GM18873 (cell line): ENCODE measurements around the gene SLC34A3.
A peak's percentile ranks its signal among the peaks of the same experiment; 100 is the strongest.

Experiments
- ATAC-seq: cut with Tn5 transposase; IDR thresholded peaks from one replicate; pipeline ENCODE4 v1.9.1; 2021; ENCODE audit warnings: mild to moderate bottlenecking, moderate library complexity, moderate number of reproducible peaks; ENCODE audit not compliant: unreplicated experiment, low FRiP score

SLC34A3 gene

GRCh38 chr9:137216188-137216965, 14.3 kb upstream of the SLC34A3 start:
- no peak for ATAC-seq

- no peak for ATAC-seq
Measured at GRCh38 chr9:137217276-137218211, 13.2 kb upstream of the SLC34A3 start.

DNA sequence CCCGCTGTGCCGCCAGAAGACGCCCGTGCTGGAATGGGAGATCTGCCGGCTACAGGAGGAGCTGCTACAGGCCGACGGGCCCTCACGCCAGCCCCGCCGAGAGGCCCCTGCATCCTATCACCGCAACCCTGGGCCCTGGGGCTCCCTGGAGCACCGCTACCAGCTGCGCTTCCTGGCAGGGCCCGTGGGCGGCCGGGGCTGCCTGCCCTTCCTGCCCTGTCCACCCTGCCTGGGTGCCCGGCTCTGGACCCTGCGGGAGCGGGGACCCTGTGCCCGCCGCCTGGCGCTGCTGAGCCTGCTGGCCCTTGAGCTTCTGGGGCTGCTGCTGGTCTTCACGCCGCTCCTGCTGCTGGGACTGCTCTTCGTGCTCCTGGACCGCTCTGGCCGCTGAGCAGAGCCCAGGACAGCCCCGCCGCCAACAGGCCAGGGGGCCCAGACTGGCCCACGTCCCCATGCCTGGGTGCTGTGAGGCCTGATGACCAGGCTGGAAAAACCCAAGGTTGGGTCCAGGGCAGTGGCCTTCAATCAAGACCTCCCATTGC, 12.4 kb upstream of the SLC34A3 start:
- ATAC-seq = no peak

DNA sequence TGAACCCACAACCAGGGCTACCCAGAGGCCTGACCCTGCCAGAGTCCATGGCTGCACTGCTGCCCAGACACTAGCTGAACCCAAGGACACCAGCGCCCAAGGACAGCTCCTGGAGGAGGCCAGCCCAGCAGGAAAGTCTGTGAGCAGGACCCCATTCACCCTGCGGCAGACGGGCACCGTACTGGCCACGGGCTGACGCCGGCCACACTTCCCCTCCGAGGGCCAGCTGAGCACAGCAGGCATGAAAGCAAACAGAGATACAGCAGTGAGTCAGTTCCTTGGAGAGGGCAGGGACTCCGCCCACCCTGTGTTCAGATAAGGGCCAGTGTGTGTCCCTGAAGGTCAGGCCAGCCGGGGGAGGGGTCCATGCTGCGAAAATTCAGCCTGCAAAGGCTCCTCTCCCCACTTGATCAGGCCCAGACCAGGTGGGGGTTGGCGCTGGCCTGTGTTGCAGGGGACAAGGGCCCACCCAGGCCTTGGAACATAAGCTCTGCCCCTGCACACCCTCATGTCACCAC, 11.9 kb upstream of the SLC34A3 start:
- no peak for ATAC-seq

GRCh38 chr9:137219757-137220316, 10.9 kb upstream of the SLC34A3 start:
- no peak for ATAC-seq

GRCh38 chr9:137220317-137221094, 10.2 kb upstream of the SLC34A3 start:
- no peak for ATAC-seq

DNA sequence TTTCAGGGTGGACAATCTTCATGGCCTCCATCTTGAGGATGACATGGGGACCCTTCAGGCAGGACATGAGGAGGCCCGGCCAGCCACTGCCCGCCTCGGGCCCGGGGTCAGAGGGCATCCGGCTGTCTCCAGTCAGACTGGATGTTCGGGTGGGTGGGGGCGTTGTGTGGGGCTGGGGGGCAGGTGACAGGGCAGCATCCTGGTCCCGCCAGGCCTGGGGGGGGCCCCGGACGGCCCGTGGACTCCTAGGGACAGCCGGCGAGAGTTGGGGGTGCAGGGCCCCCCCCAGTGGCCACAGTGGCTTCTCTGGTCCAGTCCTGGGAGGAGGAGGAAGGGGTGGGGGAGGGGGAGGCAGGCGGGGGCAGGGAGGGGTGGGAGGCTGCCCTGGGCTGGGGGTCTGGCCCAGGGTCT, 9.6 kb upstream of the SLC34A3 start:
- no peak for ATAC-seq

GRCh38 chr9:137221506-137222111, 9.1 kb upstream of the SLC34A3 start:
- ATAC-seq = no peak

DNA sequence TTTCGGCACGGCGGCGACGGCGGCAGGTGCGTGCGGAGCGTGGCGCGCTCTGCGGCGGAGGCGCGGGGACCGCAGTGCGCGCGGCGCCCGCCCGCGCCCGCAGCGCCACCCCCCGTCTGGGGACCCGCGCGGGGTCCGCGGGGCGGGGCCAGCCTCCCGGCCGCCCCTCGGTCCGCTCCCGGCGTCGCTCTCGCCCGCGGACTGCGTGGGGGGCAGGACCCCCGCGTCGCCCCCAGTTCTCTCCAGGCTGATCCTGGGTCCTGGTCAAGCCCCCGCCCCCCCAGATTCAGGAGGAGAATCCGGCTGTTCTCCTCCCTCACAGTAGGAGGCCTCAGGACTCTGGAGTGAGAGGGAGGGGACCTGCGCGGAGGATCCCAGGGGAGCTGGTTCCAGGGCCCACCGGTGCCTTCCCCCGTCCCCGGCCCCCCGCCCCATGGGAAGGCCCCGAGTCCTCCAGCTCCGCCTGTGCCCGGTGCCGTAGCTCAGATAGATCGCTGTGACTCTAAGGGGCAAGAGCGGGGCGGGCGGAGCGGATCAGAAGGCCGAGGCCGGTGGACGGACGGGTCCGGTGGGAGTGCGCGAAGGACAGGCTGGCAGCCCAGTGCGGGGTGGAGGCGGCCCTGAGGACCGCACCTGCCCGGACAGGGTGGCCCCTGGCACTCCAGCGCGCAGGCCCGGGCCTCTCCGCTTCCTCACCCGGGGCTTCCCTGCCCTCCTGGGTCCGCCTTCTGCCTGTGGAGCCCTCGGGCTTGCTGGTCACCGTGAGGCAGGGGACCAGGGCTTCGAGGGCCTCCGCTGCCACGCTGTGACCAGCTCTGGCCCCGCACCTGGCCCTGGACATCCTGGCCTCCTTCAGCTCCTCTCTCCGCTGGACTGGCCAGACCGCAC, 8.3 kb upstream of the SLC34A3 start, which contains the start of gene RNF208:
RNF208 (minus strand) TSS at position 51 of the 888 bp plus-strand sequence. CDS start 1,028 bp downstream, outside the sequence.
- ATAC-seq = peak; percentile 2

DNA sequence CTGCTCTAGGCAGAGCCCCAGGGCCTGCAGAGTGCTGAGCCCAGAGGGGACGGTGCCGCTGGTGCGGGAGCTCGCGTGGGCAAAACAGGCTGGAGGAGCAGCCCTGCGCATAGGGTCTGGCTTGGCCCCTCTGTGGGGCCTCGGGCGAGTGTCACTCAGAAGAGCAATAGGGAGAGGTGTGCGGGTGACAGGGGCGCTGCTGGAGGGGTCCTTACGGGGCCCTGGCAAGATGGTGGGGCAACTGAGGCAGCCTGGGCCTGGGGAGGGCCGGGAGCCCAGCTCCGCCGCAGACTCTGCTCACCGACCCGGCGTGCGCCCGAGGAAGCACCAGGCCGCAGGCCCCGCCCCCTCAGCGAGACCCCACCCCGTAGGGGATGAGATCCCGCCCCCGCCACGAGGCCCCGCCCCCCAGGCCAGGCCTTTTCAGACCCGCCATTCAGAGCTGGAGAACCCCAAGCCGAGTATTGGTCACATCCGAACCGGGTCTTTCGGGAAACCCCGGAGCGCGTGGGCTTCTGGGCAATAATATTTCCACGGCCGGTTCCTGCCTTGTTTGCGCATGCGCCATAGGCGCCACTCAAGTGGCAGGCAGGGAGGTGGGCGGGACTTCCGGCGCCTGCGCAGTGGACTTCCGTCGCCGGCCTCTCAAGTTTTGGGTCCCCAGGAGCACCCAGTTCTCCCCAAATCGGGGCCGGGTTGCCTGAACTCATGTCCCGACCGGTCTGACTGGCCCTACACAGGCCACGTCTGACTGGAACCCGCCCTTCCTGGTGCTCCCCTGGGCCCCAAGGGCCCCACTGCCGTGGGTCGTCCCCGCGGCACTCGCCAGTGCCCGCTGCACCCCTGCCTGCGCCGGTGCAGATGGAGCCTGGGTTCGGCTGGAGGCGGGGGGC, 7.4 kb upstream of the SLC34A3 start:
- ATAC-seq = peak; percentile 64

DNA sequence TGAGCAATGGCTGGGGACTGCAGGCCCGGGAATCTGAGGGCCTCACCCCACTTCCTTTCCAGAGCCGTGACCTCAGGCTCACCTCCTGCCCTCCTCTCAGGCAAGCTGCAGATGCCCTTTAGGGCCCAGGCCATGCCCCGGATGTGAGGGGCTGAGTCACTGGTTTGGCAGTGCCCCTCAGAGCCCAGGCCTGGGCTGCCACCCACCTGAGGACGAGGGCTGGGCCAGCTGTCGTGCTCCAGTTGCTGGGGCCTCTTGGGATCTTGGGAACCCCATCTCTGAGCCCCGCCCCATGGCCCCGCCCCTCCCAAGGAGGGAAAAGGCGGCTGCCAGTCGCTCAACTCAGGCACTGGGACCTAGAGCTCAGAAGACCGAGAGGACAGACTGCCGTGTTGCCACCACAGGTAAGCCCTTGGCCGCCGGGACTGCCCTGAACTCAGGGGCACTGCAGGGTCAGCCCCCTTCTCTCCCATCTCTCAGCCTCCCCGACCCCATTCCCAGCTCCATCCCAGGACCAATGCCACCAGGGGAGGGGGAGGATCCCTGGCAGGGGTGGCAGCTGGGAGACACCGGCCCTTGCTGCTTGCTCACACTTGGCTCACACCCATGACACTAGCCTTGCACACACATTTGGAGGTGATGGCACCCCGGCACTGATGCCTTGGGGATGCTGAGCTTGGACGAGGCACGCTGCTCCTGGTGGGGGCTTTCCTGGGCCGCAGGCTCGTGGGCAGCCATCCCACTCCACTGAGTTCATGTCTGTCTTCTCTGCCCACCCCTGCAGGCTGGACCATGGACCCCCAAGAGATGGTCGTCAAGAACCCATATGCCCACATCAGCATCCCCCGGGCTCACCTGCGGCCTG, 5.6 kb upstream of the SLC34A3 start, which contains the start of gene CYSRT1:
CYSRT1 (plus strand) TSS at position 345 of the 865 bp plus-strand sequence; CDS start at position 793, 448 bp downstream.
- ATAC-seq = no peak

GRCh38 chr9:137225699-137226331, 4.9 kb upstream of the SLC34A3 start:
- ATAC-seq = no peak

DNA sequence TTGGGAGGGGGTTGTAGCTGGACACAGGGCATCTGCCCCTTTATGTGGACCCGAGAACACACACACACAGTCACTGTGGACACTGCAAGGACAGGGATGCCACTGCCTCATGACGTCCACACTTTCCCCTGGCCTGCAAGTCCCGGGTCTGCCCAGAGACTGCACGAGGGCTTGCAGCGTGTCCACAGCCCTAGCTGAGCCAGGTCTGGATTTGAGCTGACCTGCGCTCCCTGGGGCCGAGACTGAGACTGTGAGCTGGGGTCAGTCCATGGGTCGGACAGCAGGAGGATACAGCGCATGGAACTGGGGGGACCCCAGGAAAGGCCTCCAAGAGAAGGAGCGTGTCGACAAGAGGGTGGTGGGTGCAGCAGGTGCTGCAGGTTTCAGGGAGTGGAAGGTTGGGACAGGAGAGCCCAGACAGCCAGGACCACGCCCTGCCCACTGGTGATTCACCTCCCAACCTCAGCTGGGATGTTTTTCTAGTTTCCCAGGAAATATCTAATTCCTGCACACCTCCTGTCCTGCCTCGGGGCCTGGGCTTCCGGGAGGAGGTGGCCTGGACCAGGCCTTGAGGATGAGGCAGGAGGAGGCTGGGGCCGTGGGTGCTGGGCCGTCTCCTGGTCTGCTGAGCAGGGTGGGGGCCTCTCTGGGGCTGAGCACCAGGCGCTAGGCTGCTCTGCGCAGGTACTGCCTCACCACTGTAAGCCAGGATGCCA, 4.2 kb upstream of the SLC34A3 start:
- ATAC-seq = no peak

- no peak for ATAC-seq
Measured at GRCh38 chr9:137227054-137227852, 3.4 kb upstream of the SLC34A3 start, which contains the start of gene RNF224. Gene RNF224 (plus strand): TSS chr9:137227502. CDS start chr9:137228336, 834 bp downstream.
